Measurements from ENCODE around the gene PHAF1.

Gene PHAF1

DNA sequence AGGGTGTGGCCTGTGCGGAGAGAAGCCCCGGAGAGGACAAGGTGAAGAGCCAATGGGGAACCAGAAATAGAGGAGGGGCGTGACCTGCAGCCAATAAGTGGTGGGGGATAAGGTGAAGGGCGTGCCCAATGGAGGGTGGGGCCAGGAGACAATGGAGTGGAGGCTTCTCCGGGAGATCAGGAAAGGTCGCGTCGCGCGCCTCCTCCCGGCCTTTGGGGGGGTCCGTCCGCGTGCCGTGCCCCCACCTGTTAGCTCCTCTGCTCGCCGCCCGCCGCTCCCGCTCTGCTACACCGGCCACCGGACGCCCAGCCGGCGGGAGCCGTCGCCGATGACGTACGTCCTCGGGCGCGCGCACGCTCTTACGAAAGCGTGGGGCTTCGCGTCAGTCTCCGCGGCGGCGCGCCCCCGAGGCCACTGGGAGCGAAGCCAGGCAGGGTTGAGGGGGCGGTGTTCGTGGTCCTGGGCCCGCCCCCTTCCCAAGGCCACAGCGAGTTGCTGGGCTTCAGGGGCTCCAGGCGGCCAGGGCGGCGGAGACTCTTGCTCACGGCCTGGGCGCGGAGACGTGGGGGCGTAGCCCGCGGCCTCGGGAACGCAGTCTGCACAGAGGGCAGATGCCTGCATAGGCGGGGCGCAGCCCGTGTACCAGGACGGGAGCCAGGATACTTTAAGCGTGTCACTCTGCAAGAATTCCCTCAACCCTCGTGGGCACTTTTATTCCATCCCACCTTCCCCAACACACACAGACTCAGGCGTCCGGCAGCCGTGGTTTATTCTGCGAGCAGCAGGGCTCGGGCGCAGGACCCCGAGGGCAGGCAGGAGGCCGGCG, 74.1 kb downstream of the PHAF1 start, which contains the start of gene MATCAP1:
Gene MATCAP1, minus strand, starts transcription at position 337 of the 826 bp plus-strand sequence. CDS start 3,353 bp downstream, outside the sequence.
- peak; percentile 95 to 97 for DNase-seq

DNA sequence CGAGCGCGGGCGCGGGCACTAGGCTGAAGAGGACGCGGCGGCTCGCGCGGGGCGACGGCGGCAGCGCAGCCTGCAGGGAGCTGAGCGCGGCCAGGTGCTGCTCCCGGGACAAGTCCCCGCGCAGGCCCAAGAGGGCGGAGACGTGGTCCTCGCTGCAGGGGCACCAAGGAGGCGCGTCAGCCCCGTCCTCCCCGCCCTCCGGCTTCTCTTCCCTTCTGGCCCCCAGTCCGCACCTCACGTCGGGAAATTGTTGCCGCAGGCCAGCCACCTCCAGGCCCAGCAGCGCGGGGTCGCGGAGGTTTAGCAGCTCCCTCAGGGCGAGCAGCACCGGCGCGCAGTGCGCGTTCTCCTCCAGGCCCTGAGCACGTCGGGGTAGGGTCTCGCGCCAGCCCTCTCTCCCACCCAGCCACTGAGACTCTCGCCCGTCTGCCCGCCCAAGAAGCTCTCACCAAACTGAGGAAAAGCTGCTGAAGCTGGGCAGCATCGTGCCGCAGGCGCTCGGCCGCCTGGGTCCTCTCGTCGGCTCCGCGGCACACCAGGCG, 74.8 kb downstream of the PHAF1 start:
- no peak for DNase-seq

DNA sequence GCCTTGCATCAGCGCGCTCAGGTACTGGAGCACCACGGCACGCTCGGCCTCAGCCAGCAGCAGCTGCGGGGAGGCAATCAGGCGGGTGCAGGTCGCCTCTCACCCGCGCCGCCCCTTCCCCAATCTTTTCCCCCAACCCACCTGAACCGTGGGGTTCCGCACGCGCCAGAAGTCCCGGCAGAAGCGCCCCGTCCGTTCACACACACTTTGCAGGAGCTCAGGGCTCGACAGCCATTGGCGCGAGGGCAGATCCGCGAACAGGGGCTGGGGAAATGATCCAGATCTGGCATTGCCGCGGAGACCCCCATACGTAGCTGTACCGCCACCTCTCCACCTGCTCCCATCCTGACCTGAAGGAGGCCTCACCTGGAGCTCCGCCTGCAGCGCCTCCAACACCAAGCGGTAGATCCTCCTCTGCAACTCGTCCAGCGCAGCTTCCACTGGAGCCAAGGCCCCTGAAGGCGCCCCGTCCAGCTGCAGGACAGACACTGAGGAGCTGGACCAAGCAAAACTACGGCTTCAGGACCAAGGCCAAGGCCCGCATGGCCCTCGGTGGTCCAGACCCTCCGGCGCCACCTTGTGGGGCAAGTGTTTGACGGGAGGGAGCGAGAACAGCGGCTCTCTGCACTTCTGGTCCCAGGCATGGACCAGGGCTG, 75.4 kb downstream of the PHAF1 start:
- DNase-seq: peak; percentile 91 to 92

DNA sequence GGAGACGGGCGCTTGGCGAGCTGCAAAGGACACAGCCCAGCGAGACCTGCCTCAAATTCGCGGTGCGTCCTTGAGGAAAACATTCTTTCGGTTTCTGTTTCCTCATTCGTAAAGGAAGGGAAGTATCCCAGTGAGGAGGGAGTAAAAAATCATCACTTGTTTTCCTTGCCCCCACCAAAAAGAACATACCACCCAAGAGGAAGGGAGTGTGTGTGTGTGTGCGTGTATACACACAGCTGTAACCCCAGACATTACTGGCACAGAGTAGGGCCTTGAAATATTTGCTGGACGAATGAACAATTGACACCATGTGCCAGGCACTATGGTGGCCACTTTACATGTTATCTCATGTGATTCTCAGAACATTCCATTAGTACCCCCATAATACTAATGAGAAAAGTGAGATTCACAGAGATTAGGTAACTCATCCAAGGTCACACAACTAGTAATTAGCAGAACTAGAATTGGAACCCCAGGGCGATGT, 76.0 kb downstream of the PHAF1 start:
- no peak for DNase-seq

DNA sequence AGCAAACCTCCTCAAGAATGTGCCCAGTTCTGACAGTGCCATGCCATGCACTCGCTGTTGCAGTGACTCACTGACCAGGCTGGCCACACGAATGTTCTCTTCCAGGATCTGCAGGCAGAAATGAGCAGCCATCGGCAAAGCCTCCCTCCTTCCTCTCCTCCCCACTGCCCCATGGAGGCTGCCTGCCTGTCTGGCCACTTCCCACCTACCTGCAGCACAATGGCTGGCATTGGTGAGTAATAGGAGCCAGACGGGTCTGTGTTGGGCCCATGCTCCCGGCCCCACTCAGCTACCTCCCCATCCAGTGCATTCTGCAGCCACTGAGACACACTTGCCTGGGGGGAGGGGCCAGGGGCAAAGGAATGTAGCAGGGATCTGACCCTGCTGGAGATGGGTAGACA, 76.8 kb downstream of the PHAF1 start:
- DNase-seq: no peak

DNA sequence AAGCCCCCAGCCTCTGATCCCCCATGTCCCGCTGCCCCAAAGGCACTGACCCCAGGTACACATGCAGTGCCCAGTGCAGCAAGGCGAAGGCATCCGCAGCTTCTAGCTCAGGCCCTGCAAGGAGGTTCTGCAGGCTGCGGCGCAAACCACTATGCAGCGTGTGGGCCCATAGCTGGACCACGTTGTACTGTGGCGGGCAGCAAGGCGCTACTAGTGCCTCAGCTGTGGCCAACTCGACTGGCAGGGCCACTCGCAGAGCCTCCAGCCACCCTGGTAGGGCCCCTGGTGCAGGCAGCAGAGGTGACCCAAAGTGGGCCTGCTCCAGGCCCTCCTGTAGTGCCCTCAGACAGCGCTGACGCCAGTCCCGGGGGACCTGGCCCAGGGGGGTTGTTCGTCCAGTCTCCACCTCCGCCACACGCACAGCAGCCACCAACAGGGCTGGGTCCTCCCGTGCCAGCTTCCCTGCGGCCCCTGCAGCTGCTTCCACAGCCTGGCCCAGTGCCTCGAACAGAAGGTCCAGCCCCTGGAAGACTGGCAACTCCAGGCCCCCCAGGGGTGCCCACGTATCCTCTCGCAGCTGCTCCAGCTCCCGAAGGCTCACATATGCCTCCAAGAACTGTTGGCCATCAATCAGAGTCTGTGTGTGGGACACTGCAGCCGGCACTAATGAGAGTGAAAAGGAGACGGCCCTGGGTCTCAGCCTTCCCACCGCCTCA, 77.6 kb downstream of the PHAF1 start:
- no peak for DNase-seq

DNA sequence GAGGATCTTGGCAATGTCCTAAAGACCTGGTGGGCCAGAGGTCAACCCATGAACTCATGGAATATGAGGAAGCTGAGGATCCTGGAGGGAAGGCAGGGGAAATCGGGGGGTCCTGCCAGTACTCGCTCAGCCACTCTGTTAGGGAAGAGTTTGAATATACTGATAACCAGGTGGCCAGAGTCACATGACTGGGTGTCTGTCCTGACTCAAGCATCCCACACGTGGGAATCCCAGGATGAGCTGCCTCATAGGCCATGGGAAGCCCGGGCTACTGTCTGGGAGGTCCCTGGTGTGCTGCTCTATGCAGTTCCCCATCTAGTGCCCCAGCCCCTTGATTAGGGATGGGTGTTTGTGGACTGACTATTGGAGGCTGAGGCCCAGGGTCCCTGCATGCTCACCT, 78.6 kb downstream of the PHAF1 start:
- DNase-seq: no peak

DNA sequence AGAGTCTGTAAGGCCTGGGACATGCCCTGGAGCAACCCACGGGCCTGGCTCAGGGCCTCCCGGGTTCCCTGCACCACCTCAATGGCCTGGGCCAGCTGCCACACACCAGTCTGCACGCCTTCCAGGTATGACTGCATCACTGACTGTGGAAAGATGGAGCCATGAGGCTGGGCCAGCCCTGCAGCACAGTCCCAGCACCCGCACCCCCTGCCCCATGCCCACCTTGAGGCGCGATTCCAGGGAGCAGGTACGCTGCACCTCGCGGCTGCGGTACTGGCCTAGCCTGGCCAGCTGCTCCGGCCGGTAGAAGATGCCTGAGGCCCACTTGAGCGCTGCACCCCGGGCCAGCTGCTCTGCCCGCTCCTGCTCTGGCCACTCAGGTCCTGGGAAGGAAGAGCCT, 79.1 kb downstream of the PHAF1 start:
- no peak for DNase-seq

DNA sequence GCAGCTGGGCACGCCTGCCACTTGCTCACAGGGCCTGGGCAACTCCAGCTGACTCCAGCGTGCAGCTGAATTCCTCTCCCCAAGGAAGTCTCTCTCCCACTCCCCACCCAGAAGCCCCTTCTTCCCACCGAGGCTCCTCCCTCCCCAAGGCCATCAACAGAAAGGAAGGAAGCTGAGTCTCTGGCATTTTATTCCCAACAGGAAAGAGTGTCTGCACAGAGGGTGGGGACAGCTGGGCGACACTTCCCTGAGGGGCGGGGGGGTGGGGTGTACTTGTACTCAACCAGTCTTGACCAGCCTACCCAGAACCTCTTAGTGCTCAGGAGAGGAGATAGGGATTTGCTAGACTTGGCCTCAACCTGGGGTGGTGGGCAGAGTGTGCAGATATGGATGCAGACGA, 80.3 kb downstream of the PHAF1 start, which contains the start of gene EXOC3L1:
Gene EXOC3L1, minus strand, starts transcription at position 96 of the 400 bp plus-strand sequence. CDS start 460 bp downstream, outside the sequence.
- no peak for DNase-seq

DNA sequence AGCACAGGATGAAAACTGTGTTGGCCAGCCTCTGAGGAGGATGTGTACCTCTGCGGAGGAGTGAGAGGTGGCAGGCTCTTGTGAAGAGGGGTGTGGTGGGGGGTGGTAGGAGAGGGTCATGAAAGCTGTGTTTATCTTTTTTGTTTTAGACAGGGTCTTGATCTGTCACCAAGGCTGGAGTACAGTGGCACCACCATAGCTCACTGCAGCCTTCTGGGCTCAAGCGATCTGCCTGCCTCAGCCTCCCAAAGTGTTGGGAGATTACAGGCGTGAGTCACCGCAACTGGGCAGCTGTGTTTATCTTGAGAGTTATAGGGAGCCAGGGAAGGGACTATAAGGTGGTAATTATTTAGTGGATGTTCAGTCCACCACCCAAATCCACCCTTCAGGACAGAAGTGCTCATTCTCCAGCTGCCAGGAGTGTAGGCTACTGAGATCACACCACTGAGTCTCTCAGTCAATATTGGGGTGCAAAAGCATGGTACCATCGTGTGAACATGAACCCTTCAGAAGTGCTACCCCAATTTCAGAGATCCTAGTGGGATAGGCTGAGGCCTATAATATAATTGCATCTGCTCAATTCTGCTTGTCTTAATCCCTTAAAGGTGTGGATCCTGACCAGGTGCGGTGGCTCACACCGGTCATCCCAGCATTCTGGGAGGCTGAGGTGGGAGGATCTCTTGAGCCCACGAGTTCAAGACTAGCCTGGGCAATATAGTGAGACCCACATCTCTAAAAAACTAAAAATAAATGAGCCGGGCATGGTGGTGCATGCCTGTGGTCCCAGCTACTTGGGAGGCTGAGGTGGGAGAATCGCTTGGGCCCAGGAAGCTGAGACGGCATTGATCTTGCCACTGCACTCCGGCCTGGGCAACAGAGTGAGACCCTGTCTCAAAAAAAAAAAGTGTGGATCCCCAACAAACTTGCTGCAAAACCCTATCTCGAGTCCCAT, 81.0 kb downstream of the PHAF1 start:
- DNase-seq: no peak

DNA sequence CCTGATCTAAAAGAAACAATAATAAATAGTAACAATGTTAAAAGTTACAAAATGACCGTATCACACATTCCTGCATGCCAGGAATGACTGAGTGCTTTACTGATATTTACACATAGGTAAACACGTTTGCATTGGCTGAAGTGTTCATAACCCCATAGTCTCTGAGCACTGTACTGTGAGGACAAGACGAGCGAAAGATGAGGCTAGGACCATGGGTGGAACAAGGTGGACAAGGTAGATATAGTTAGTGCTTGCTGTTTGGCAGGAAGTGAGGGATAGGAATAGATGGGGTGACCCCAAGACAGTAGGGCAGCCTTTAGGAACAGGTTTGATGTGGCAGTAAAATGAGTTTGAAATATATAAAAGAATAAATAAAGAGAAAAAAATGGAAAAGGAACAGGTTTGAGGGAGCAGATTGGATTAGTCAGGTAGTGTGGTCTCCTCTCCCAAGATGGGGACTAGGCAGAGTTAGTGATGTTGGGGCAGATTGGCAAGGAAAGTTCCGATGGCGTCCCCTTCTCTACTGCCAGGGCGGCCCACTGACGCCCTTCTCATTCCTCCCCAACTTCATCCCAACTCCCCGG, 81.8 kb downstream of the PHAF1 start:
- DNase-seq: no peak

DNA sequence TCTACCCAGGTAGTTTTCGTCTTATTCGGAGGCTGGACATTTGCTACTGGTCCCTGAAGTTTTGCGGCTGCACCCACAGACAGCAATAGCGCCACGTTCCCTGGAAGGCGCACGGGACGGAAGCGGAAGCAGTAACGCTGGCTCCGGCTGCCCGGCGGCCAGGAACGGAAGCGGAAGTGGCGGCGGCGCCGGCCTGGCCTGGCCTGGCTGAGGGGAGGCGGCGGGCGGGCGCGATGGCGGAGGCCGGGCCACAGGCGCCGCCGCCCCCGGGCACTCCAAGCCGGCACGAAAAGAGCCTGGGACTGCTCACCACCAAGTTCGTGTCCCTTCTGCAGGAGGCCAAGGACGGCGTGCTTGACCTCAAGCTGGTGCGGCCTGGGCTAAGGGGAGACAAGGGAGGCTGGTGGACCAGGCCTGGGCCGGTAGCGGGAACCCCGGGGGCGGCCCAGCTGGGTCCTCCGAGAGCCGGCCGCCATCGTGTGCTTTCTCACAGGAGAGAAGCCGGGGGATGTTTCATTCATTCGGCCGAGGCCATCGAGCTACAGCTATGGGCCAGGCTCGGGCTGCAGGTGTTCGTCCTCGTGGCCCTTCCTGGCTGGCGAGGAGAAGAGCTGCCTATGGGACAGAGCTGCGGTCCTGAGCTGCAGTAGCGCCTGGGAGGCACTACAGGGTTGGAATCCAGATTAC, 82.4 kb downstream of the PHAF1 start, which contains the start of gene E2F4:
Gene E2F4, plus strand, starts transcription at position 161 of the 687 bp plus-strand sequence. Its CDS starts 73 bp downstream, at position 234.
- DNase-seq: peak; percentile 89 to 91

DNA sequence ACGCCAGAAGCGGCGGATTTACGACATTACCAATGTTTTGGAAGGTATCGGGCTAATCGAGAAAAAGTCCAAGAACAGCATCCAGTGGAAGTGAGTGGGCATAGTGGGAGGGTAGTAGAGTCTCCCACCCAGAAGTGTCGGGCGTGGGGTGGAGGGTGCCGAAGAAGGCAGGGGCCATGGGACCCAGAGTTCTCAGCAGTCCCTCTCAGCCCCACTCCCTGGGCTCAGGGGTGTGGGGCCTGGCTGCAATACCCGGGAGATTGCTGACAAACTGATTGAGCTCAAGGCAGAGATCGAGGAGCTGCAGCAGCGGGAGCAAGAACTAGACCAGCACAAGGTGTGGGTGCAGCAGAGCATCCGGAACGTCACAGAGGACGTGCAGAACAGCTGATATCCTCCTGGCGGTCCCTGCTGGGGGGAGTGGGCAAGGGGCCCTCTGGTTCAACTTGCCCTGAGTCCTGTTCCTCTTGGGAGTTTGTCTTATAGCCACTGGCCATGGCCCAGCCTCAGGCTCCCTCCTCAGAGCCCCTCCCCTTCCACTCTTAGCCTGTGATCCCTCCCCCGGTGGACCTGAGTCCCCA, 83.1 kb downstream of the PHAF1 start:
- DNase-seq: no peak

DNA sequence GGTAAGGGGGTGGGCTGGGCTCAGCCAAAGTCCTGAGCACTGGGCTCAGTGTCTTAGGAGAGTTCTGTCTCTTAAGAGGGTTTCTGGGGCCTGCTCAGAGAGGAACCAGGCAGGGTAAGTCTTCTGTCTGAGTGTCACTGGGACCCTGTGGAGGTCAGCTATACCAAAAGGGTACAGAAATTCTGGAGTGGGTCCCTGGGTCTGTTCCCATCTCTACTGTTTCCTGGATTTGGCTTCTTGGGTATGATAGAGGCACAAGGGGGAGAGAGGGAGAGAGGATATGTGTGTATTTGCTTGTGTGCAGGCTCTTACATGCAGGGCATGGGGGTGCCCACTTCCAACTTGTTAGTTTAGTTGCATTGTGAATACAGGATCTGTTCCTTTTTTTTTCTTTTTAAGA, 83.8 kb downstream of the PHAF1 start:
- no peak for DNase-seq

DNA sequence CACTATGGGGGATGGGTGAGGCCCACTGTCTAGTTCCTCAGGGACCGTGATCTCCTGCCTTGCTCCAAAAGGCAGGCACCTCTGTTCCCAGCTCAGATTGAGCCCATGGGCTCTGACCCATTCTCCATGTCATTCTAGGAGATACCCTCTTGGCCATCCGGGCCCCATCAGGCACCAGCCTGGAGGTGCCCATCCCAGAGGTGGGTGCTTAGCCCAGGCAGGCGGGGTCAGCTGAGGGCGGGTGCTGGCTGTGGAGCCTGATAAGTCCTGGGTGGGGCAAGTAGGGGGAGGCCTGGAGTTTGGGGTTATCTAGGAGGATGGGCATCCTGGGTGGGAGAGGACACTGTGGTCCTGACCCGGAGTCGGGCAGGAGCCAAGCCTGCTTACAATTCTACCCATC, 84.5 kb downstream of the PHAF1 start:
- DNase-seq: no peak

DNA sequence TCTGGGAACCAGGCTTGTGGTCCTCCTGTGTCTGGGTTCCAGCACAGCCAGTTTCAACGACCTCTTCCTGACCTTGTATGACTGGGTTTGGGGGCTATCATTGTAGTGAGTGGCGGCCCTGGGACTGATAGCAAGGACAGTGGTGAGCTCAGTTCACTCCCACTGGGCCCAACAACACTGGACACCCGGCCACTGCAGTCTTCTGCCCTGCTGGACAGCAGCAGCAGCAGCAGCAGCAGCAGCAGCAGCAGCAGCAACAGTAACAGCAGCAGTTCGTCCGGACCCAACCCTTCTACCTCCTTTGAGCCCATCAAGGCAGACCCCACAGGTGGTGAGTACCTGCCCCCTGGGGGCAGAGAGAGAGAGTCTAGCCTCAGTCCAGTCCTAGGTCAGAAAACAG, 85.9 kb downstream of the PHAF1 start:
- no peak for DNase-seq

DNA sequence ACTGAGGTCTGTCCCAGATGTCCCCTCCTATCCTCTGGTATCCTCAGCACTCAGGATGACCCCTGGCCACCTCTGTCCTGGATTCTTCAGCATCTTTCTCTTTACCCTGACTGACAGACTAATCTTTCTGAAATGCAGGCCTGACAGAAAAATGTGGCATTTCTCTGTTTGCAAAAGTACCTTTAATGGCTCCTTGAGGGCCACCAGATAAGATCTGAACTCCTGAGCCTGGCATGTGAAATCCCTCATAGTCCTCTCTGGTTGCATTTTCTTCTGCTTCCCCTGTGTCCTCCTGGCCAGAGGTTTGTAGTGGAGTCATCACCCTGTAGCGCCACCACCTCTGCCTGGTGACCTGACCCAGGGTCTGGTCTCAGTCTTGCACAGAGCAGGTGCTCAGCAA, 87.1 kb downstream of the PHAF1 start:
- DNase-seq: no peak

DNA sequence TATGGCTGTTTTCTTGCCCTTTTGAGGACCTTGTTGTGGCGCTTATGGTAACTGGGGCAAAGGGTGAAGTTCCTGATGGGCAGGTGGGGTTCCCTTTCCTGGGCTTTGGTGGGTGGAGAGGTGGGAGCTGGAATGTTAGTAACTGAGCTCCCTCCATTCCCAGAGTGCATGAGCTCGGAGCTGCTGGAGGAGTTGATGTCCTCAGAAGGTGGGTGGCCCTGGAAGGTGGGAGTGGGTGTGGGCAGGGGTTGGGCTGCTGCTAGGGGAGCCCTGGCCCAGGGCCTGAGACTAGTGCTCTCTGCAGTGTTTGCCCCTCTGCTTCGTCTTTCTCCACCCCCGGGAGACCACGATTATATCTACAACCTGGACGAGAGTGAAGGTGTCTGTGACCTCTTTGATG, 88.0 kb downstream of the PHAF1 start:
- DNase-seq: no peak
